Measurements from ENCODE around the gene CCNK.

Gene CCNK

DNA sequence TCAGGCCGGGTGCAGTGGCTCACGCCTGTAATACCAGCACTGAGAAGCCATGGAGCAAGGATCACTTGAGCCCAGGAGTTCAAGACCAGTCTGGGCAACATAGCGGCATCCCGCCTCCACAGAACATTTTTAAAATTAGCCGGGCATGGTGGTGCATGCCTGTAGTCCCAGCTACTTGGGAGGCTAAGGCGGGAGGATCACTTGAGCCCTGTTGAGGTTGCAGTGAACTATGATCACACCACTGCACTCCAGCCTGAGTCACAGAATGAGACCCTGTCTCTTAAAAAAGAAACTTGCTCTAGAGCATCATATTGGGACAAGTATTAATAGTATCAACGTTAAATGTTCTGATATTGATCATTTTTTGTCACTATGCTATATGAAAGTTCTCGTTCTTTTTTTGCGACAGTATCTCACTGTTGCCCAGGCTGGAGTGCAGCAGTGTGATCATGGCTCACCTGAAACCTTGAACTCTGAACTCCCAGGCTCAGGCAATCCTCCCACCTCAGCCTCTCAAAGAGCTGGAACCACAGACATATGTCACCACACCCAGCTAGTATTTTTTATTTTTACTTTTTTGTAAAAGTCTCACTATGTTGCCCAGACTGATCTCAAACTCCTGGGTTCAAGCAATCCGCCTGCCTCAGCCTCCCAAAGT is 75.1 kb downstream of the CCNK start:
- no peak for DNase-seq

DNA sequence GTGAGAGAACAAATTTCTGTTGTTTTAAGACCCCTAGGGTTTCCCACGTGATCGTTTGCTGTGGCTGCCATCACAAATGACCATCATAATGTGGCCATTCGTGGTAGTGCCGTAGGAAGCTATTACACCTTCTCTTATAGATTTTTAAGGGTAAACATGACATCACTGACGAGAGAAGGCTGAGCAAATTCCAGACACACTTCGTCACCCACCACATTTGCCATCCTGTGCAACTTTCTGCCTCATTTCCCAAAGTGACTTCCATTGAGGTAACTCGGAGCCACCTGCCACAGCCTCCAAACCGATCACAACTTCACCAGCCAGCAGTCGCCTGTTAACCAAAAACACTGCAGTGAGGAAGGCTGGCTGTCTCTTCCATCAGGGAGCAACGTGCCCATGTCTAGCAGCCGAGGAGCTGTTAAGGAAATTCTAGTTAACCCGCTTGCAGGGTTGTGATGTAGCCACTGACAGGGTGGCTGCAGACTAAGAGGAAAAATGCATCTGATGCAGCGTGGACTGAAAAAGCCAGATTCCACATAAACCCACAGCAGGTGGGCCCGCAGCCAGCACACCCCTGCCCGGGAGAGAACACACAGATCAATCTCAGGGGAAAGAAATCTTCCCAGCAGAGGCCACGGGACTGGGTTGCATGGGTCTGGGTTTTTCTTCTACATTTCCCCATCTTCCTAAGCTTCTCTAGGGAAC is 78.2 kb downstream of the CCNK start:
- DNase-seq, result no peak

DNA sequence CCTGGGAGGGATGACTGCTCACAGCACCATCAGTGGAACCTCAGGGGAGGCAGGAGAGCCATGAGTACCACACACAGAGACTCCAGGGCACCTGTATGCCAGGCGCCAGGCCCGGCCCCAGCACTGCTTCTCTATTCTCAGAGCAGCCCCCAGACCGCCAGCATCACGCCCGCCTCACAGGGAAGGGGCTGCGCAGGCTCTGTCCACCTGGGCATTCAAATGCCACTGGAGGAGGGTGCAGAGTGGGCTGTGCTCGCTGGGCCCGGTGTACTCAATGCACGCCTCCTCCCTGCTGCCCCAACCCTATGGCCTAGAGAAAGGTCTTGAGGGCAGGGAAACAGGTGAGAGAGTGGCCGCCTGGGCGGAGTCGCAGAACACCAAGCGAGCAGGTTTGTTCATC is 79.2 kb downstream of the CCNK start:
- DNase-seq, result no peak

DNA sequence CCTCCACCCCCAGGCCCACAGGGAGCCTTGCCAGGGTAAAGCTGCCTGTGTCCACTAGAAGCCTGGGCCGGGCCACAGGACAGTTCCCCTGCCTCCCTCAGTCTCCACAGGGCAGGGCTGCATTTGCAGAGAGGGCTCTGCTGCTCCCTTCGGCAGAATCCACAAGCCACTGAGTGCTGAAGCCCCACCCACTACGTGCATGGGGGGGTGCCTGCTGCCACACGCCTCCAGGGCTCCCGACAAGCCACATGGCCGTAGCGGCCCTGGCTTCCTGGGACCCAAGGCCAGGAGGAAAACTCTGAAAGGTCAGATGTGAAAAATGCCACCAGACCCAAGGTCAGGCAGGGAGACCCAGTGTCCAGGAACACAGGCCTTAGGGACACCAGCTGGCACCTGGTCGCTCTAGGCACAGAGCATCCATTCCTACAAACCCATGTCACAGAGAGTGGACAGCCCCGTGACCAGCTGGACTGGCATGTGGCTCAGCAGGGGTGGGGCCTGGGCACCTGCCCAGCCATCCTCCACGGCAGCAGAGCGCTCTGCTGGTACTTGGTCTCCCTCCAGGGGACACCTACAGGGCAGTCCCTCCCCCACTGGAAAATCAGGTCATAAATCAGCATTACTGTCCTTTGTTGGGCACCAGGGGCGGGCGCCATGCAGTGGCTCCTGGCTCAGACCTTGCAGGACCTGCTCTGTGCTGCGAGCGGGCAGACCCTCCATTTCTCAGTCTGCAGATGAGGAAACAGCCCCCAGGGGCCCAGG is 79.9 kb downstream of the CCNK start:
- DNase-seq, result no peak

DNA sequence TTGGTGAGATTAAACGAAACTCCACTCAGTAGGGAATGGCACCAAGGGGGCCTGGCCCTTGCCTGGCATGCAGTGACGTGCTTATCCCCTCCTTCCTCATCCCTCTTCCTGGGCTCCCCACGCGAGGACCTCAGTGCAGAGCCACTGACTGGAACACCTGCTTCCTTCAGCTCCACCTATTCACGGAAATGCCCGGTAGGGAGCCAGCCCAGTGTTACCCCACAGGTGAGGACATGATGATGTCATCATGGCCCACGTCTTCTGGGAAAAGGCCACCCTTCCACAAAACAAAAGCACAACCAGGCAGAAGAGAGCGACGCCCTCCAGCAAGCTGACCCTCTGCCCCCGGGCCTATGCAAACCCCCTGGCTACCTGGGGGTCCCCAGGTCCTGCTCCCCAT is 80.7 kb downstream of the CCNK start:
- no peak for DNase-seq

Measured in hematopoietic multipotent progenitor cell treated with erythropoietin and hydrocortisone succinate and interleukin-3 and kit ligand, for 6 days (in vitro differentiated cells).